Measurements from ENCODE around the gene DNAJC15.

Gene DNAJC15

DNA sequence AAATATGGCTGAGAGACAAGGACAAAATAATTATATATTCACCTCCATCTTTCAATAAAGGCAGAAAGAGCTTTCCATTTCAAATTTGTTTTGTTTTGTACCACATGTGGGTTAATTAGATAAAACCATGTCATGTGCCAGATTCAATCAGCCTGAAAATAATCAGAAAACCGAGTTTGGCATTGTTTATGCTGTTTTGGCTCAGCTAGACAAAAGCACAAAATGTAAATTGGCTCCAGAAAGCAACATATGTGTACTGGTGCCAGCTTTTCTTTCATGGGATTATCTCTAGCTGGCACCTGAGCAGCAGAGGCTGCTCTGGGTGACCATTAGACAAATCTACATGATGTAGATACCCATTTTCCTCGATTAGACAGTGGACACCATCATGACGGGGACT, 9.2 kb upstream of the DNAJC15 start:
- no peak for DNase-seq (ENCODE audit: low read depth)
- no peak overlapping the region for H3K4me3 ChIP-seq (ENCODE audit: low read depth, low read length)
- in situ Hi-C loops (cut with HindIII; ENCODE audit: low sequenced_read_pairs): no loop called here
- TF ChIP-seq, protein P1, sequence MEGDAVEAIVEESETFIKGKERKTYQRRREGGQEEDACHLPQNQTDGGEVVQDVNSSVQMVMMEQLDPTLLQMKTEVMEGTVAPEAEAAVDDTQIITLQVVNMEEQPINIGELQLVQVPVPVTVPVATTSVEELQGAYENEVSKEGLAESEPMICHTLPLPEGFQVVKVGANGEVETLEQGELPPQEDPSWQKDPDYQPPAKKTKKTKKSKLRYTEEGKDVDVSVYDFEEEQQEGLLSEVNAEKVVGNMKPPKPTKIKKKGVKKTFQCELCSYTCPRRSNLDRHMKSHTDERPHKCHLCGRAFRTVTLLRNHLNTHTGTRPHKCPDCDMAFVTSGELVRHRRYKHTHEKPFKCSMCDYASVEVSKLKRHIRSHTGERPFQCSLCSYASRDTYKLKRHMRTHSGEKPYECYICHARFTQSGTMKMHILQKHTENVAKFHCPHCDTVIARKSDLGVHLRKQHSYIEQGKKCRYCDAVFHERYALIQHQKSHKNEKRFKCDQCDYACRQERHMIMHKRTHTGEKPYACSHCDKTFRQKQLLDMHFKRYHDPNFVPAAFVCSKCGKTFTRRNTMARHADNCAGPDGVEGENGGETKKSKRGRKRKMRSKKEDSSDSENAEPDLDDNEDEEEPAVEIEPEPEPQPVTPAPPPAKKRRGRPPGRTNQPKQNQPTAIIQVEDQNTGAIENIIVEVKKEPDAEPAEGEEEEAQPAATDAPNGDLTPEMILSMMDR (IDR thresholded peaks at IDR 0.05; ENCODE audit: low read depth, low read length, missing control alignments): no peak

DNA sequence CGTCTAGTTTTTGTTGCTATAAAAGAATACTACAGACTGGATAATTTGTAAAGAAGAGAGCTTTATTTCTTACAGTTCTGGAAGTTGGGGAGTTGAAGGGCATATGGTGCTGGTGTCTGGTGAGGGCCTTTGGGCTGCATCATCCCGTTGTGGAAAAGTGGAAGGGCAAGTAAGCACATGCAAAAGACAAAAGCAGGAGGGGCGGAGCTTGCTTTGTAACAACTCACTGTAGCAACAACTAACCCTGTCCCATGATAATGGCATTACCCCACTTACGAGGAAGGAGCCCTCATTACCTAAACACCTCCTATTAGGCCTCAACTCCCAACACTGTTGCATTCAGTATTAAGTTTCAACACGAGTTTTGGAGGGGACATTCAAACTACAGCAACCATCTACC, 7.2 kb upstream of the DNAJC15 start:
- TF ChIP-seq, protein P1 (IDR thresholded peaks at IDR 0.05; ENCODE audit: low read depth, low read length, missing control alignments): no peak
- in situ Hi-C loops (cut with HindIII; ENCODE audit: low sequenced_read_pairs): no loop called here
- no peak for DNase-seq (ENCODE audit: low read depth)
- H3K4me3 ChIP-seq (ENCODE audit: low read depth, low read length): no peak overlapping the region

DNA sequence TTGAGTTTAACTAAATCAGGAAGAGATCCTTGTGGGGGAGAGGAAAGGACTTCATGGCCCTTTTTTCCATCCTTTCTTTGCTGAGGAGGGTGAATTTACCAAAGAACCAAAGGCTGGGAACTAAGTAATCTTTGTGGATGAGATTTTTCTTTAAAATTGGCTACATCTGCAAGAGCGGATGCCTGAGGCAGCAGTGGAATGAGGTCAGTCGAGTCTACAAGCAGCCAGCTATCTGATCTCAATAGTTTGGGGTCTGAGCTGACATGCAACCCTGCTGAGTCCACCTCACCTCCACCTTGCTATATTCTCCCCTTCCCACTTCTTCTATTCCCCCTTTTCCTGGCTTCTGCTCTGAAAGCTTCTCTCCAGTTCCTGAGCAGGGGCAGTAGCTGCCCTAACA, 3.6 kb upstream of the DNAJC15 start:
- no peak for DNase-seq (ENCODE audit: low read depth)
- in situ Hi-C loops (cut with HindIII; ENCODE audit: low sequenced_read_pairs): no loop called here
- TF ChIP-seq, protein P1 (IDR thresholded peaks at IDR 0.05; ENCODE audit: low read depth, low read length, missing control alignments): no peak
- H3K4me3 ChIP-seq (ENCODE audit: low read depth, low read length): no peak overlapping the region

DNA sequence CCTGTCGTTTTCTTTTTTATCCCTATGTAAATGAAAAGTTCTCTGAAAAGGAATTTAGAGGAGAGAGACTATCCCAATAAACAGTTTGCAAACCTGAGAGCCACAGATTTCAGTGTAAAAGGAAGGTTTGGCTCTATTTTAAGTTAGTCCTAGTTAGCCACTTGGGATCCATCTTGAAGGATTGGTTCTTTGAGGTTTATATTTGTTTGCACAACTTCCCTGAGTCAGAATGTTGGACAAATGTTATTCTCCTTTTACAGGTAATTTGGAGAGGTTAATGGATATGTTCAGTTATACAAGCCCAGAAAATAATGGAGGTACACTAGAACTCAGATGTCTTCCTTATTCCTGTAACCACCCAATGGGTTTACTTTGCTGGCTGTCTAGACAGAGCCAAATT, 2.6 kb upstream of the DNAJC15 start:
- TF ChIP-seq, protein P1 (IDR thresholded peaks at IDR 0.05; ENCODE audit: low read depth, low read length, missing control alignments): no peak
- no peak for DNase-seq (ENCODE audit: low read depth)
- H3K4me3 ChIP-seq (ENCODE audit: low read depth, low read length): no peak overlapping the region
- in situ Hi-C loops (cut with HindIII; ENCODE audit: low sequenced_read_pairs): no loop called here

DNA sequence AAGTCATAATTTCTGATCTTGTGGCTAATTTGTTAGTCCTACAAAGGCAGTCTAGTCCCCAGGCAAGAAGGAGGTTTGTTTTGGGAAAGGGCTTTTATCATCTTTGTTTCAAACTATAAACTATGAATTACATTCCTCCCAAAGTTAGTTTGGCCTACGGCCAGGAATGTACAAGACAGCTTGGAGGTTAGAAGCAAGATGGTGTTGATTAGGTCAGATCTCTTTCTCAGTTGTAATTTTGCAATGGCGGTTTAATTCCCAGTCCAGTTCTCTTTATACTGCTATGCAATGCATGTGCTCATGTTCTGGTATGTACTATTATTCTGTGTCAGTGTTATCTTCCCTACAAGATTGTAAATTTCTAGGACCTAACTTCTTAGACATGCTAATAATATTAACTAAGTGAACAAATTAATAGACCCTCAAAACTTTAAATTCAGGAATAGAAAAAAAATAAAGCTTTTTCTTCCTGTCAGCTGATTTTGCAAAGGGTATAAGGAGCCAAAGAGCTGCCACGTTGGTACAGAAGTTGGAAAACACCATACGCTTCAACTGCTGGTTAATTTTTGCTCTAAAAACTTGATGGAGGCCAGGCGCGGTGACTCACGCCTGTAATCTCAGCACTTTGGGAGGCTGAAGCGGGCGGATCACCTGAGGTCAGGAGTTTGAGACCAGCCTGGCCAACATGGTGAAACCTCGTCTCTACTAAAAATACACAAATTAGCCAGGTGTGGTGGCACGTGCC, 1.3 kb upstream of the DNAJC15 start:
- no peak for DNase-seq (ENCODE audit: low read depth)
- in situ Hi-C loops (cut with HindIII; ENCODE audit: low sequenced_read_pairs): no loop called here
- TF ChIP-seq, protein P1 (IDR thresholded peaks at IDR 0.05; ENCODE audit: low read depth, low read length, missing control alignments): no peak
- no peak overlapping the region for H3K4me3 ChIP-seq (ENCODE audit: low read depth, low read length)

DNA sequence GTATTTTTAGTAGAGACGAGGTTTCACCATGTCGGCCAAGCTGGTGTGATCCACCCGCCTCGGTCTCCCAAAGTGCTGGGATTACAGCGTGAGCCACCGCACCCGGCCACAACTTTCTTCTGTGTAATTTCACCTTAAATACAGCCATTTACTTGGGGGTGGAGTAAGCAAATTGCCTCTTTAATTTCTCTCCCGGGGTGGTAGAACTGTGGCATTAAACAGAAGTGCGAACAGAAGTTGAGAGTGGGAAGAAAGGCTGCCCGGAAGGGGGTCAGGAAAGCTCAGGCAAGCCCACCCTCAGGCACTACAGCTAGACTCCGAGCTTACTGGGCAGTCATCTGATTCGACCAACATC, 475 bp upstream of the DNAJC15 start:
- H3K4me3 ChIP-seq (ENCODE audit: low read depth, low read length): peak overlapping the region; percentile 51
- TF ChIP-seq, protein P1 (IDR thresholded peaks at IDR 0.05; ENCODE audit: low read depth, low read length, missing control alignments): no peak
- in situ Hi-C loops (cut with HindIII; ENCODE audit: low sequenced_read_pairs): no loop called here
- no peak for DNase-seq (ENCODE audit: low read depth)
